ENCODE measurements around the gene DPEP1. TPM values are rescaled to one million over a fixed set of nuclear protein-coding genes. Genes with fewer than 3 reads are reported as not detected.

The DPEP1 gene
- total RNA-seq, 1 donor from 2014 or later, result not detected

GRCh38 chr16:89687092-89687940, 73.9 kb downstream of the DPEP1 start:
- no peak for TF ChIP-seq CTCF (IDR thresholded peaks at IDR 0.05)
- DNase-seq (ENCODE audit: extremely low spot score, unreplicated experiment), result no peak
- Mint-ChIP-seq H3K4me1 (ENCODE audit: unreplicated experiment) (peaks cover 14% of the 10 kb centered on the region), H3K36me3 (ENCODE audit: unreplicated experiment) (peaks cover 20% of the 10 kb centered on the region), H3K27me3 (ENCODE audit: unreplicated experiment) (no peaks in the 10 kb centered on the region), H3K9me3 (ENCODE audit: unreplicated experiment) (no peaks in the 10 kb centered on the region), H3K27ac (ENCODE audit: unreplicated experiment) (peak overlapping the region; percentile 93), H3K4me3 (ENCODE audit: unreplicated experiment) (peak overlapping the region; percentile 90)

Other genes starting within 250 kb of the DPEP1 start
- 188 and 209 TPM in 2 replicates for gene ANKRD11, start 123.1 kb upstream of the DPEP1 start, total RNA-seq
- gene SPG7, start 105.2 kb upstream of the DPEP1 start, total RNA-seq, result 113 and 125 TPM in 2 replicates
- gene RPL13, start 53.0 kb upstream of the DPEP1 start, total RNA-seq, result 1,759 and 1,785 TPM in 2 replicates
- gene CPNE7, start 37.9 kb upstream of the DPEP1 start, total RNA-seq, result 19.7 and 23.6 TPM in 2 replicates
- gene CHMP1A, start 44.1 kb downstream of the DPEP1 start, total RNA-seq, result 92.5 and 94.1 TPM in 2 replicates
- 15.8 and 18.3 TPM in 2 replicates for gene SPATA33, start 44.2 kb downstream of the DPEP1 start, total RNA-seq
- 67.2 and 91.5 TPM in 2 replicates for gene CDK10, start 73.0 kb downstream of the DPEP1 start, total RNA-seq
- 9.5 and 12.3 TPM in 2 replicates for gene SPATA2L, start 88.1 kb downstream of the DPEP1 start, total RNA-seq
- gene VPS9D1, start 107.3 kb downstream of the DPEP1 start, total RNA-seq, result 22.0 TPM in 2 replicates
- 21.3 and 23.0 TPM in 2 replicates for gene ZNF276, start 107.9 kb downstream of the DPEP1 start, total RNA-seq
- 14.6 and 14.7 TPM in 2 replicates for gene FANCA, start 203.0 kb downstream of the DPEP1 start, total RNA-seq
- 4.1 and 4.6 TPM in 2 replicates for gene SPIRE2, start 214.8 kb downstream of the DPEP1 start, total RNA-seq